H9 (cell line): ENCODE data around the gene ITSN1. TPM values are rescaled to one million over a fixed set of nuclear protein-coding genes. Genes with fewer than 3 reads are reported as not detected.
A peak's percentile ranks its signal among the peaks of the same experiment; 100 is the strongest.

Experiments
- DNase-seq: peaks from one replicate; pipeline ENCODE4 v3.0.0-alpha.2; 2017
- H2AFZ ChIP-seq: one replicate; pipeline ENCODE4 v1.6.1; 2013; ENCODE audit warnings: mild to moderate bottlenecking, low read length, control low read depth, moderate library complexity
- H2AK5ac ChIP-seq: 2 replicates; pipeline ENCODE4 v1.6.1; 2013; ENCODE audit warnings: low read length, control low read depth, mixed read lengths; ENCODE audit not compliant: insufficient read length
- H2BK120ac ChIP-seq: one replicate; pipeline ENCODE4 v1.6.1; 2013; ENCODE audit warnings: low read depth, mild to moderate bottlenecking, low read length, control low read depth, inconsistent platforms; ENCODE audit not compliant: poor library complexity, severe bottlenecking
- H2BK12ac ChIP-seq: 2 replicates; pipeline ENCODE4 v1.6.1; 2013; ENCODE audit warnings: low read length, control low read depth, mixed read lengths, low read depth; ENCODE audit not compliant: insufficient read length
- H2BK15ac ChIP-seq: 2 replicates; pipeline ENCODE4 v1.6.1; 2013; ENCODE audit warnings: low read depth, low read length, control low read depth
- H2BK20ac ChIP-seq: one replicate; pipeline ENCODE4 v1.6.1; 2013; ENCODE audit warnings: low read depth, mild to moderate bottlenecking, low read length, control low read depth, inconsistent platforms; ENCODE audit not compliant: poor library complexity, severe bottlenecking
- H2BK5ac ChIP-seq: 2 replicates; pipeline ENCODE4 v1.6.1; 2013; ENCODE audit warnings: low read length, control low read depth, mixed read lengths; ENCODE audit not compliant: insufficient read length
- H3K14ac ChIP-seq: 2 replicates; pipeline ENCODE4 v1.6.1; 2013; ENCODE audit warnings: low read length, control low read depth; ENCODE audit not compliant: insufficient read depth
- H3K18ac ChIP-seq: 2 replicates; pipeline ENCODE4 v1.6.1; 2013; ENCODE audit warnings: low read depth, mild to moderate bottlenecking, mixed read lengths, low read length, control low read depth; ENCODE audit not compliant: insufficient read length
- H3K23ac ChIP-seq: 2 replicates; pipeline ENCODE4 v1.6.1; 2013; ENCODE audit warnings: low read length, control low read depth, mixed read lengths, low read depth; ENCODE audit not compliant: insufficient read length
- H3K23me2 ChIP-seq: 2 replicates; pipeline ENCODE4 v1.6.1; 2013; ENCODE audit warnings: low read depth, mild to moderate bottlenecking, mixed read lengths, low read length, control low read depth; ENCODE audit not compliant: insufficient read length, poor library complexity, severe bottlenecking
- H3K27ac ChIP-seq: 2 replicates; pipeline ENCODE4 v1.5.1; 2013; ENCODE audit warnings: low read length, control low read depth, mixed read lengths, low read depth; ENCODE audit not compliant: insufficient read length
- H3K27me3 ChIP-seq: 2 replicates; pipeline ENCODE4 v1.6.1; 2013; ENCODE audit warnings: low read length, control low read depth, inconsistent platforms; ENCODE audit not compliant: insufficient read depth
- H3K4ac ChIP-seq: 2 replicates; pipeline ENCODE4 v1.6.1; 2013; ENCODE audit warnings: low read depth, mild to moderate bottlenecking, control low read depth, inconsistent platforms, low read length, moderate library complexity
- H3K4me1 ChIP-seq: 2 replicates; pipeline ENCODE4 v1.6.1; 2013; ENCODE audit warnings: low read length, control low read depth, inconsistent platforms; ENCODE audit not compliant: insufficient read depth
- H3K4me2 ChIP-seq: 2 replicates; pipeline ENCODE4 v1.6.1; 2013; ENCODE audit warnings: low read length, control low read depth, mixed read lengths; ENCODE audit not compliant: insufficient read length, insufficient read depth
- H3K56ac ChIP-seq: 2 replicates; pipeline ENCODE4 v1.6.1; 2013; ENCODE audit warnings: low read depth, mild to moderate bottlenecking, mixed read lengths, low read length, control low read depth; ENCODE audit not compliant: insufficient read length
- H3K79me1 ChIP-seq: 2 replicates; pipeline ENCODE4 v1.6.1; 2013; ENCODE audit warnings: low read depth, mild to moderate bottlenecking, moderate library complexity, low read length, control low read depth, inconsistent platforms; ENCODE audit not compliant: insufficient read depth, poor library complexity, severe bottlenecking
- H3K79me2 ChIP-seq: 2 replicates; pipeline ENCODE4 v1.6.1; 2013; ENCODE audit warnings: low read length, control low read depth, inconsistent platforms; ENCODE audit not compliant: insufficient read depth
- H3K9ac ChIP-seq: 2 replicates; pipeline ENCODE4 v1.6.1; 2013; ENCODE audit warnings: low read length, control low read depth, mixed read lengths; ENCODE audit not compliant: insufficient read length; ENCODE audit errors: extremely low read depth
- H3K9me3 ChIP-seq: one replicate; pipeline ENCODE4 v1.6.1; 2013; ENCODE audit warnings: low read depth, low read length, inconsistent platforms; ENCODE audit not compliant: control insufficient read depth
- H3T11ph ChIP-seq: one replicate; pipeline ENCODE4 v1.6.1; 2013; ENCODE audit warnings: mild to moderate bottlenecking, low read length, control low read depth, inconsistent platforms
- H4K20me1 ChIP-seq: one replicate; pipeline ENCODE4 v1.6.1; 2013; ENCODE audit not compliant: control insufficient read depth, insufficient read length, insufficient read depth
- H4K5ac ChIP-seq: 2 replicates; pipeline ENCODE4 v1.6.1; 2013; ENCODE audit warnings: low read depth, mild to moderate bottlenecking, mixed read lengths, low read length, control low read depth; ENCODE audit not compliant: insufficient read length
- H4K8ac ChIP-seq: replicated peaks from 2 replicates; pipeline ENCODE4 v1.6.1; 2013; ENCODE audit warnings: low read length, control low read depth, mixed read lengths, low read depth; ENCODE audit not compliant: insufficient read length
- H4K91ac ChIP-seq: 2 replicates; pipeline ENCODE4 v1.6.1; 2013; ENCODE audit warnings: low read depth, mild to moderate bottlenecking, moderate library complexity, mixed read lengths, low read length, control low read depth; ENCODE audit not compliant: insufficient read length
- H3K27ac Mint-ChIP-seq, 3 experiments: 2 replicates in 2 of 3; 3 replicates in 1 of 3; pipeline ENCODE4 v1.8.0; 2020 to 2021; ENCODE audit warnings: mixed read lengths in 3 of 3, mild to moderate bottlenecking in 1 of 3, moderate library complexity in 1 of 3
- H3K27me3 Mint-ChIP-seq: 2 replicates; pipeline ENCODE4 v1.8.0; 2021; ENCODE audit warnings: low read depth, mild to moderate bottlenecking, moderate library complexity, mixed read lengths
- H3K36me3 Mint-ChIP-seq, 3 experiments: 2 replicates in 2 of 3; 3 replicates in 1 of 3; pipeline ENCODE4 v1.8.0; 2020 to 2021; ENCODE audit warnings: low read depth in 3 of 3, mixed read lengths in 3 of 3; ENCODE audit not compliant: insufficient read depth in 1 of 3
- H3K4me1 Mint-ChIP-seq, 2 experiments: 2 replicates each; pipeline ENCODE4 v1.8.0; 2020; ENCODE audit warnings: mixed read lengths in 2 of 2
- H3K4me3 Mint-ChIP-seq, 2 experiments: 2 replicates in 1 of 2; 3 replicates in 1 of 2; pipeline ENCODE4 v1.8.0; 2020 to 2021; ENCODE audit warnings: mild to moderate bottlenecking in 2 of 2, mixed read lengths in 2 of 2, moderate library complexity in 1 of 2
- H3K9me3 Mint-ChIP-seq, 2 experiments: 2 replicates in 1 of 2; 3 replicates in 1 of 2; pipeline ENCODE4 v1.8.0; 2020; ENCODE audit warnings: mild to moderate bottlenecking in 2 of 2, mixed read lengths in 2 of 2, moderate library complexity in 1 of 2
- WGBS: extraction: QIAGEN DNeasy Blood & Tissue Kit; methylation state at CpG from one replicate; pipeline ENCODE4 v1.1.7; 2013; ENCODE audit warnings: missing lambda C conversion rate, low lambda C conversion rate, mixed read lengths; ENCODE audit not compliant: insufficient read length; ENCODE audit errors: extremely low coverage; 5-methylcytosine and 5-hydroxymethylcytosine counted together
- total RNA-seq: library from RNA; stranded (reverse); gene quantifications from 2 replicates; pipeline ENCODE4 v1.2.1, GENCODE V29; 2021
- TF ChIP-seq, protein P1 (sequence below): fragments of 200-600 bp; sonication (generic); conservative IDR thresholded peaks from 3 replicates; pipeline ENCODE4 v1.8.0; 2021; ENCODE audit warnings: antibody characterized with exemption, mild to moderate bottlenecking

The ITSN1 gene
- total RNA-seq, 1 experiment from 2014 or later = 94.2 TPM

DNA sequence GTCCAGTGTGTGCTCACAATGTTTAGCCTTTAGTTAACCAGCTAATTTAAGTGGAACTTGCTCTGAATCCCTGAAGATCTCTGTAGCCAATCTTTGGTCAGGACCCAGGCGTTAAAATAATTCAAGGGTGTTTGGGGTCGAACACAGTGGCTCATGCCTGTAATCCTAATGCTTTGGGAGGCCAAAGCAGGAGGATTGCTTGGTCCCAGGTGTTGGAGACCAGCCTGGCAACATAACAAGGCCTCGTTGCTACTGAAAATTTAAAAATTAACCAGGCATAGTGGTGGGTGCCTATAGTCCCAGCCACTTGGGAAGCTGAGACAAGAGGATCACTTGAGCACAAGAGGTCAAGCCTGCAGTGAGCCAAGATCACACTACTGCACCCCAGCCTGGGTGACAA, 94.3 kb downstream of the ITSN1 start:
- Mint-ChIP-seq H3K9me3 (no peaks in the 10 kb centered on the region), H3K4me1 (peaks cover 8 to 9% of the 10 kb centered on the region in 2 experiments), H3K27me3 (no peaks in the 10 kb centered on the region), H3K4me3 (no peak overlapping the region), H3K27ac (peak overlapping the region in 1 of 3 experiments; percentile 33; a peak in 1 of 7 replicates), H3K36me3 (peaks cover 13 to 30% (median 27%) of the 10 kb centered on the region in 3 experiments; a peak in 6 of 7 replicates)
- H3K9ac ChIP-seq = no peak overlapping the region
- H3T11ph ChIP-seq = no peak overlapping the region
- H3K27ac ChIP-seq = no peak overlapping the region
- H3K18ac ChIP-seq = no peak overlapping the region
- no peaks in the 10 kb centered on the region for H3K79me1 ChIP-seq
- no peak overlapping the region for H2BK15ac ChIP-seq
- TF ChIP-seq, protein P1, sequence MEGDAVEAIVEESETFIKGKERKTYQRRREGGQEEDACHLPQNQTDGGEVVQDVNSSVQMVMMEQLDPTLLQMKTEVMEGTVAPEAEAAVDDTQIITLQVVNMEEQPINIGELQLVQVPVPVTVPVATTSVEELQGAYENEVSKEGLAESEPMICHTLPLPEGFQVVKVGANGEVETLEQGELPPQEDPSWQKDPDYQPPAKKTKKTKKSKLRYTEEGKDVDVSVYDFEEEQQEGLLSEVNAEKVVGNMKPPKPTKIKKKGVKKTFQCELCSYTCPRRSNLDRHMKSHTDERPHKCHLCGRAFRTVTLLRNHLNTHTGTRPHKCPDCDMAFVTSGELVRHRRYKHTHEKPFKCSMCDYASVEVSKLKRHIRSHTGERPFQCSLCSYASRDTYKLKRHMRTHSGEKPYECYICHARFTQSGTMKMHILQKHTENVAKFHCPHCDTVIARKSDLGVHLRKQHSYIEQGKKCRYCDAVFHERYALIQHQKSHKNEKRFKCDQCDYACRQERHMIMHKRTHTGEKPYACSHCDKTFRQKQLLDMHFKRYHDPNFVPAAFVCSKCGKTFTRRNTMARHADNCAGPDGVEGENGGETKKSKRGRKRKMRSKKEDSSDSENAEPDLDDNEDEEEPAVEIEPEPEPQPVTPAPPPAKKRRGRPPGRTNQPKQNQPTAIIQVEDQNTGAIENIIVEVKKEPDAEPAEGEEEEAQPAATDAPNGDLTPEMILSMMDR = no peak
- H3K14ac ChIP-seq = no peak overlapping the region
- H2BK12ac ChIP-seq = no peak overlapping the region
- H2AFZ ChIP-seq = no peak overlapping the region
- H3K56ac ChIP-seq = no peak overlapping the region
- no peak overlapping the region for H2AK5ac ChIP-seq
- WGBS = no CpG with 5 or more reads among the region's 3 CpGs
- DNase-seq = no peak
- no peak overlapping the region for H4K5ac ChIP-seq
- H2BK120ac ChIP-seq = no peak overlapping the region
- no peak overlapping the region for H2BK5ac ChIP-seq
- H3K23ac ChIP-seq = no peak overlapping the region
- no peaks in the 10 kb centered on the region; the same call in 1 of the 2 replicates for H3K79me2 ChIP-seq
- no peak overlapping the region for H4K8ac ChIP-seq
- no peaks in the 10 kb centered on the region; the same call in 1 of the 2 replicates for H3K4me1 ChIP-seq
- H3K4me2 ChIP-seq = no peak overlapping the region
- H3K23me2 ChIP-seq = no peaks in the 10 kb centered on the region
- H3K27me3 ChIP-seq = no peaks in the 10 kb centered on the region
- H3K4ac ChIP-seq = no peak overlapping the region
- no peaks in the 10 kb centered on the region for H4K20me1 ChIP-seq
- H4K91ac ChIP-seq = no peak overlapping the region
- H3K9me3 ChIP-seq = no peaks in the 10 kb centered on the region
- H2BK20ac ChIP-seq = no peak overlapping the region
